Testis (tissue), 2 donors: ENCODE results near the gene TMEM40.

Experiments
- CTCF ChIP-seq, 3 experiments: fragments of 450-650 bp in 2 of 3; fragments of 200-600 bp in 1 of 3; sonication (generic) in 1 of 3; IDR thresholded peaks; one replicate each; pipeline ENCODE4 v1.5.1; 2016 to 2019; ENCODE audit warnings: antibody characterized with exemption in 3 of 3, mild to moderate bottlenecking in 2 of 3, moderate library complexity in 1 of 3
- POLR2A ChIP-seq: fragments of 450-650 bp; IDR thresholded peaks from one replicate; pipeline ENCODE4 v1.6.1; 2017; ENCODE audit warnings: antibody characterized with exemption, mild to moderate bottlenecking, moderate library complexity

- TF ChIP-seq POLR2A, result no peak
- TF ChIP-seq CTCF (IDR thresholded peaks at IDR 0.05), result no peak
These were observed 16.2 kb upstream of the TMEM40 start for GRCh38 chr3:12775226-12775625.
